ENCODE data around the gene MYL12B.

MYL12B gene

GRCh38 chr18:3223356-3223755, 38.6 kb upstream of the MYL12B start:
- Histone ChIP-seq H3K36me3 (no peaks in the 10 kb centered on the region), H3K9me3 (ENCODE audit: severe bottlenecking) (no peaks in the 10 kb centered on the region), H3K27me3 (ENCODE audit: insufficient read depth, low read depth, severe bottlenecking) (no peaks in the 10 kb centered on the region), H3K4me3 (ENCODE audit: low read depth, low read length) (no peak overlapping the region), H3K27ac (no peak overlapping the region)
- DNase-seq: no peak
- TF ChIP-seq CTCF (IDR thresholded peaks at IDR 0.05; ENCODE audit: low read depth, low read length): no peak

GRCh38 chr18:3224223-3224622, 37.7 kb upstream of the MYL12B start:
- DNase-seq: no peak
- no peak for TF ChIP-seq CTCF (IDR thresholded peaks at IDR 0.05; ENCODE audit: low read depth, low read length)
- no peak overlapping the region for H3K4me3 ChIP-seq (ENCODE audit: low read depth, low read length)
- H3K9me3 ChIP-seq (ENCODE audit: severe bottlenecking): no peaks in the 10 kb centered on the region
- no peaks in the 10 kb centered on the region for H3K27me3 ChIP-seq (ENCODE audit: insufficient read depth, low read depth, severe bottlenecking)
- no peak overlapping the region for H3K27ac ChIP-seq
- no peaks in the 10 kb centered on the region for H3K36me3 ChIP-seq

- H3K4me3 ChIP-seq (ENCODE audit: low read depth, low read length): no peak overlapping the region
- no peaks in the 10 kb centered on the region for H3K9me3 ChIP-seq (ENCODE audit: severe bottlenecking)
- H3K27me3 ChIP-seq (ENCODE audit: insufficient read depth, low read depth, severe bottlenecking): no peaks in the 10 kb centered on the region
- H3K36me3 ChIP-seq: no peaks in the 10 kb centered on the region
- no peak for DNase-seq
- H3K27ac ChIP-seq: no peak overlapping the region
- no peak for TF ChIP-seq CTCF (IDR thresholded peaks at IDR 0.05; ENCODE audit: low read depth, low read length)
Measured at GRCh38 chr18:3225588-3225987, 36.3 kb upstream of the MYL12B start.

GRCh38 chr18:3226048-3226447, 35.9 kb upstream of the MYL12B start:
- Histone ChIP-seq H3K36me3 (no peaks in the 10 kb centered on the region), H3K27ac (no peak overlapping the region), H3K9me3 (ENCODE audit: severe bottlenecking) (no peaks in the 10 kb centered on the region), H3K27me3 (ENCODE audit: insufficient read depth, low read depth, severe bottlenecking) (no peaks in the 10 kb centered on the region), H3K4me3 (ENCODE audit: low read depth, low read length) (no peak overlapping the region)
- no peak for DNase-seq
- no peak for TF ChIP-seq CTCF (IDR thresholded peaks at IDR 0.05; ENCODE audit: low read depth, low read length)

GRCh38 chr18:3230401-3231334, 31.3 kb upstream of the MYL12B start:
- DNase-seq: no peak

More at GRCh38 chr18:3230401-3231334, 31.3 kb upstream of the MYL12B start:
- H3K27me3 ChIP-seq (ENCODE audit: insufficient read depth, low read depth, severe bottlenecking): no peaks in the 10 kb centered on the region
- H3K27ac ChIP-seq: no peak overlapping the region
- no peak overlapping the region for H3K4me3 ChIP-seq (ENCODE audit: low read depth, low read length)
- TF ChIP-seq CTCF (IDR thresholded peaks at IDR 0.05; ENCODE audit: low read depth, low read length): no peak
- H3K36me3 ChIP-seq: no peaks in the 10 kb centered on the region
- H3K9me3 ChIP-seq (ENCODE audit: severe bottlenecking): no peaks in the 10 kb centered on the region

All from WERI-Rb-1 (cell line).